ENCODE data around the gene EVA1B. TPM values are rescaled to one million over a fixed set of nuclear protein-coding genes. Genes with fewer than 3 reads are reported as not detected.
A peak's percentile ranks its signal among the peaks of the same experiment; 100 is the strongest.

Gene EVA1B
- total RNA-seq, 1 experiment from 2014 or later, result 79.0 TPM

DNA sequence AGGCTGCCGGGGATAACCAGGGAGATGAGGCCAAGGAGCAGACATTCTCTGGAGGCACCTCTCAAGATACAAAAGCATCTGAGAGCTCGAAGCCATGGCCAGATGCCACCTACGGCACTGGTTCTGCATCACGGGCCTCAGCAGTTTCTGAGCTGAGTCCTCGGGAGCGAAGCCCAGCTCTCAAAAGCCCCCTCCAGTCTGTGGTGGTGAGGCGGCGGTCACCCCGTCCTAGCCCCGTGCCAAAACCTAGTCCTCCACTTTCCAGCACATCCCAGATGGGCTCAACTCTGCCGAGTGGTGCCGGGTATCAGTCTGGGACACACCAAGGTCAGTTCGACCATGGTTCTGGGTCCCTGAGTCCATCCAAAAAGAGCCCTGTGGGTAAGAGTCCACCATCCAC, 36.6 kb downstream of the EVA1B start:
- Histone ChIP-seq H3K27ac (ENCODE audit: low read length) (no peak overlapping the region), H3K9me3 (ENCODE audit: control insufficient read depth, insufficient read depth, low read depth, low read length) (no peaks in the 10 kb centered on the region), H3K4me3 (ENCODE audit: low read depth in 2 of 2, low read length in 2 of 2) (no peak overlapping the region), H3K4me1 (ENCODE audit: control insufficient read depth, insufficient read depth, low read length) (no peaks in the 10 kb centered on the region; the same call in 1 of the 2 replicates), H3K36me3 (ENCODE audit: control insufficient read depth, insufficient read depth, low read length) (peaks cover 61% of the 10 kb centered on the region), H3K27me3 (ENCODE audit: control insufficient read depth, insufficient read depth, low read length) (no peaks in the 10 kb centered on the region)
- intact Hi-C loops (cut with micrococcal nuclease; ENCODE audit: unreplicated experiment) (no loop called here), in situ Hi-C loops (cut with HindIII; ENCODE audit: low pct_unique_long_range_greater_than_20kb, low sequenced_read_pairs) (no loop called here)
- BruUV-seq (replicated peaks), result TSS peak; percentile 55
- ATAC-seq (no peak), DNase-seq (ENCODE audit: low read depth, low spot score) (no peak)
- ChIA-PET POLR2A (interaction anchor here (1.2 kb wide), 1 partner anchor 11 kb away, joined by 3 read pairs; no protein-coding TSS in a partner anchor), CTCF (interaction anchor here (0.6 kb wide), 1 partner anchor 190 kb away, joined by 3 read pairs; no protein-coding TSS in a partner anchor)
- TF ChIP-seq POLR2AphosphoS5 (IDR thresholded peaks at IDR 0.05; ENCODE audit: low read depth, low read length), result no peak
- no peak for TF ChIP-seq SIN3A (IDR thresholded peaks at IDR 0.05; ENCODE audit: borderline replicate concordance, insufficient read depth, low read depth, low read length)
- no peak for TF ChIP-seq CTCF (IDR thresholded peaks at IDR 0.05)
- TF ChIP-seq, protein P1, sequence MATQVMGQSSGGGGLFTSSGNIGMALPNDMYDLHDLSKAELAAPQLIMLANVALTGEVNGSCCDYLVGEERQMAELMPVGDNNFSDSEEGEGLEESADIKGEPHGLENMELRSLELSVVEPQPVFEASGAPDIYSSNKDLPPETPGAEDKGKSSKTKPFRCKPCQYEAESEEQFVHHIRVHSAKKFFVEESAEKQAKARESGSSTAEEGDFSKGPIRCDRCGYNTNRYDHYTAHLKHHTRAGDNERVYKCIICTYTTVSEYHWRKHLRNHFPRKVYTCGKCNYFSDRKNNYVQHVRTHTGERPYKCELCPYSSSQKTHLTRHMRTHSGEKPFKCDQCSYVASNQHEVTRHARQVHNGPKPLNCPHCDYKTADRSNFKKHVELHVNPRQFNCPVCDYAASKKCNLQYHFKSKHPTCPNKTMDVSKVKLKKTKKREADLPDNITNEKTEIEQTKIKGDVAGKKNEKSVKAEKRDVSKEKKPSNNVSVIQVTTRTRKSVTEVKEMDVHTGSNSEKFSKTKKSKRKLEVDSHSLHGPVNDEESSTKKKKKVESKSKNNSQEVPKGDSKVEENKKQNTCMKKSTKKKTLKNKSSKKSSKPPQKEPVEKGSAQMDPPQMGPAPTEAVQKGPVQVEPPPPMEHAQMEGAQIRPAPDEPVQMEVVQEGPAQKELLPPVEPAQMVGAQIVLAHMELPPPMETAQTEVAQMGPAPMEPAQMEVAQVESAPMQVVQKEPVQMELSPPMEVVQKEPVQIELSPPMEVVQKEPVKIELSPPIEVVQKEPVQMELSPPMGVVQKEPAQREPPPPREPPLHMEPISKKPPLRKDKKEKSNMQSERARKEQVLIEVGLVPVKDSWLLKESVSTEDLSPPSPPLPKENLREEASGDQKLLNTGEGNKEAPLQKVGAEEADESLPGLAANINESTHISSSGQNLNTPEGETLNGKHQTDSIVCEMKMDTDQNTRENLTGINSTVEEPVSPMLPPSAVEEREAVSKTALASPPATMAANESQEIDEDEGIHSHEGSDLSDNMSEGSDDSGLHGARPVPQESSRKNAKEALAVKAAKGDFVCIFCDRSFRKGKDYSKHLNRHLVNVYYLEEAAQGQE (IDR thresholded peaks at IDR 0.05; ENCODE audit: insufficient read depth in 1 of 2, low read depth in 2 of 2, low read length in 1 of 2), result no peak
- no peak for TF ChIP-seq TCF7L2 (IDR thresholded peaks at IDR 0.05; ENCODE audit: low read depth, low read length)

GRCh38 chr1:36285443-36286101, 37.9 kb downstream of the EVA1B start:
- in situ Hi-C loops (cut with HindIII; ENCODE audit: low pct_unique_long_range_greater_than_20kb, low sequenced_read_pairs), result no loop called here
- BruUV-seq (replicated peaks), result no TSS peak

More at GRCh38 chr1:36285443-36286101, 37.9 kb downstream of the EVA1B start:
- Histone ChIP-seq H3K4me3 (ENCODE audit: low read depth in 2 of 2, low read length in 2 of 2) (no peak overlapping the region), H3K36me3 (ENCODE audit: control insufficient read depth, insufficient read depth, low read length) (peaks cover 52% of the 10 kb centered on the region), H3K9me3 (ENCODE audit: control insufficient read depth, insufficient read depth, low read depth, low read length) (no peaks in the 10 kb centered on the region), H3K4me1 (ENCODE audit: control insufficient read depth, insufficient read depth, low read length) (no peaks in the 10 kb centered on the region; the same call in 1 of the 2 replicates), H3K27me3 (ENCODE audit: control insufficient read depth, insufficient read depth, low read length) (no peaks in the 10 kb centered on the region), H3K27ac (ENCODE audit: low read length) (no peak overlapping the region)
- DNase-seq (ENCODE audit: low read depth, low spot score), result peak; percentile 50
- intact Hi-C loops (cut with micrococcal nuclease; ENCODE audit: unreplicated experiment), result no loop called here
- POLR2A ChIA-PET, result interaction anchor here (0.8 kb wide), 1 partner anchor 136 kb away, joined by 6 read pairs; the partner anchor contains the start of gene TRAPPC3
- CTCF ChIA-PET, result interaction anchor here (0.5 to 1.6 kb wide), 12 partner anchors 12 to 410 kb away, joined by 3 to 13 read pairs (median 4); partner anchors contain the start of genes SH3D21 and TRAPPC3
- TF ChIP-seq CTCF (IDR thresholded peaks at IDR 0.05), result peak; percentile 79
- TF ChIP-seq SIN3A (IDR thresholded peaks at IDR 0.05; ENCODE audit: borderline replicate concordance, insufficient read depth, low read depth, low read length), result no peak
- no peak for TF ChIP-seq POLR2AphosphoS5 (IDR thresholded peaks at IDR 0.05; ENCODE audit: low read depth, low read length)
- ATAC-seq, result peak; percentile 93
